Body of pancreas (tissue), 4 donors: ENCODE results near the gene CKMT1B.

Source experiments
- CTCF ChIP-seq, 7 experiments: fragments of 450-650 bp in 4 of 7; fragments of 200-600 bp in 3 of 7; sonication (generic) in 3 of 7; IDR thresholded peaks; one replicate each; pipeline ENCODE4 v1.5.1; 2016 to 2019; ENCODE audit warnings: antibody characterized with exemption in 7 of 7
- POLR2A ChIP-seq, 3 donors: fragments of 450-650 bp; IDR thresholded peaks; one replicate each; pipeline ENCODE4 v1.6.1; 2016; ENCODE audit warnings: antibody characterized with exemption in 3 of 3, mild to moderate bottlenecking in 2 of 3

GRCh38 chr15:43544266-43544665, 49.6 kb upstream of the CKMT1B start:
- no peak for TF ChIP-seq CTCF (IDR thresholded peaks at IDR 0.05)
- no peak for TF ChIP-seq POLR2A (IDR thresholded peaks at IDR 0.05)
